ENCODE data around the gene SMC4. TPM values are rescaled to one million over a fixed set of nuclear protein-coding genes. Genes with fewer than 3 reads are reported as not detected.

SMC4 gene
- total and polyA plus RNA-seq, 10 of the 15 experiments (the other 5 are each of a cell fraction or from before 2014, with no cell fraction given) = 75.6 to 288 (median 136) TPM

GRCh38 chr3:160399125-160400029 lies at the start of gene SMC4, which contains the start of gene IFT80 (continued):
- TF ChIP-seq HDAC2 (IDR thresholded peaks at IDR 0.05) = peak; percentile 77; the same call in 1 of the 2 replicates
- TF ChIP-seq ZNF687 (IDR thresholded peaks at IDR 0.05) = no peak
- no peak for TF ChIP-seq ZSCAN29 (IDR thresholded peaks at IDR 0.05)
- no peak for TF ChIP-seq ZZZ3 (IDR thresholded peaks at IDR 0.05; ENCODE audit: control insufficient read depth, insufficient read length, low read depth)
- no peak for TF ChIP-seq SMAD1 (IDR thresholded peaks at IDR 0.05; ENCODE audit: low read depth, partially characterized antibody)
- peak; percentile 66 for TF ChIP-seq E2F8 (IDR thresholded peaks at IDR 0.05; ENCODE audit: low read depth, partially characterized antibody)
- TF ChIP-seq LARP7 (IDR thresholded peaks at IDR 0.05) = no peak; the same call in 1 of the 2 replicates
- no peak for TF ChIP-seq NR2F1 (conservative IDR thresholded peaks at IDR 0.05)
- peak; percentile 90 for TF ChIP-seq E2F4 (IDR thresholded peaks at IDR 0.05; ENCODE audit: low read depth, low read length)
- TF ChIP-seq MAX (IDR thresholded peaks at IDR 0.05; ENCODE audit: low read depth, low read length) = no peak
- TF ChIP-seq EGR1 (IDR thresholded peaks at IDR 0.05; ENCODE audit: borderline replicate concordance in 1 of 2, low read depth in 2 of 2, low read length in 2 of 2) = no peak
- TF ChIP-seq SMARCA5 (IDR thresholded peaks at IDR 0.05) = no peak
- TF ChIP-seq MXI1 (IDR thresholded peaks at IDR 0.05; ENCODE audit: low read depth, low read length) = peak; percentile 68
- TF ChIP-seq EED (IDR thresholded peaks at IDR 0.05; ENCODE audit: low read depth) = no peak
- TF ChIP-seq CREM (IDR thresholded peaks at IDR 0.05; ENCODE audit: low read depth) = peak; percentile 90
- TF ChIP-seq IRF3 (IDR thresholded peaks at IDR 0.05) = no peak
- no peak for TF ChIP-seq USF1 (IDR thresholded peaks at IDR 0.05; ENCODE audit: borderline replicate concordance, extremely low read length, insufficient read depth, low read depth, low read length)
- no peak for TF ChIP-seq ZNF622 (IDR thresholded peaks at IDR 0.05)

Measured in GM12878 (cell line).